Neuronal stem cell (in vitro differentiated cells): Measurements from ENCODE around the gene EFCAB11.

ENCODE experiments used
- DNase-seq: peaks from one replicate; pipeline ENCODE4 v3.0.0-alpha.2; 2013; ENCODE audit warnings: low spot score
- H2AFZ ChIP-seq: one replicate; pipeline ENCODE4 v1.6.1; 2013; ENCODE audit warnings: mild to moderate bottlenecking, low read length, inconsistent platforms
- H2AK5ac ChIP-seq: 2 replicates; pipeline ENCODE4 v1.6.1; 2013; ENCODE audit warnings: low read depth, mild to moderate bottlenecking, inconsistent platforms, low read length, moderate library complexity, mixed read lengths
- H2BK120ac ChIP-seq: 2 replicates; pipeline ENCODE4 v1.6.1; 2013; ENCODE audit warnings: low read depth, mild to moderate bottlenecking, inconsistent platforms, low read length, moderate library complexity, mixed read lengths
- H2BK12ac ChIP-seq: one replicate; pipeline ENCODE4 v1.6.1; 2013; ENCODE audit warnings: low read length, inconsistent platforms
- H2BK15ac ChIP-seq: 2 replicates; pipeline ENCODE4 v1.6.1; 2013; ENCODE audit warnings: mild to moderate bottlenecking, low read length, inconsistent platforms, mixed read lengths
- H2BK5ac ChIP-seq: one replicate; pipeline ENCODE4 v1.6.1; 2013; ENCODE audit warnings: inconsistent platforms, mild to moderate bottlenecking, low read length, moderate library complexity
- H3K14ac ChIP-seq: one replicate; pipeline ENCODE4 v1.6.1; 2013; ENCODE audit warnings: low read length, inconsistent platforms
- H3K18ac ChIP-seq: 2 replicates; pipeline ENCODE4 v1.6.1; 2013; ENCODE audit warnings: low read length, inconsistent platforms
- H3K23ac ChIP-seq: 2 replicates; pipeline ENCODE4 v1.6.1; 2013; ENCODE audit warnings: low read depth, mild to moderate bottlenecking, mixed read lengths, low read length, inconsistent platforms; ENCODE audit not compliant: poor library complexity
- H3K27ac ChIP-seq: replicated peaks from 3 replicates; pipeline ENCODE4 v1.5.1; 2013; ENCODE audit warnings: low read length, inconsistent platforms
- H3K27me3 ChIP-seq, 3 experiments: 2 replicates each; pipeline ENCODE4 v1.6.1; 2013; ENCODE audit warnings: low read length in 3 of 3, mild to moderate bottlenecking in 2 of 3, inconsistent platforms in 1 of 3, low read depth in 1 of 3, mixed read lengths in 1 of 3, moderate library complexity in 1 of 3; ENCODE audit not compliant: control insufficient read depth in 3 of 3, insufficient read depth in 3 of 3
- H3K36me3 ChIP-seq, 2 donors: replicated peaks in 1 of 2; 2 replicates each; pipeline ENCODE4 v1.6.1; 2013; ENCODE audit warnings: low read length in 2 of 2; ENCODE audit not compliant: control insufficient read depth in 2 of 2, insufficient read depth in 2 of 2
- H3K4ac ChIP-seq: 2 replicates; pipeline ENCODE4 v1.6.1; 2013; ENCODE audit warnings: inconsistent platforms, mild to moderate bottlenecking, low read length, moderate library complexity
- H3K4me1 ChIP-seq, 2 donors: 1 replicate in 1 of 2; 2 replicates in 1 of 2; pipeline ENCODE4 v1.6.1; 2013; ENCODE audit warnings: low read length in 2 of 2, low read depth in 1 of 2; ENCODE audit not compliant: control insufficient read depth in 2 of 2, insufficient read depth in 1 of 2
- H3K4me2 ChIP-seq: one replicate; pipeline ENCODE4 v1.6.1; 2013; ENCODE audit warnings: mild to moderate bottlenecking, low read length, inconsistent platforms; ENCODE audit not compliant: insufficient read depth, poor library complexity, severe bottlenecking
- H3K4me3 ChIP-seq, 2 donors: 2 replicates each; pipeline ENCODE4 v1.5.1; 2013; ENCODE audit warnings: low read length in 2 of 2, mild to moderate bottlenecking in 2 of 2, inconsistent platforms in 1 of 2, moderate library complexity in 1 of 2
- H3K79me1 ChIP-seq: one replicate; pipeline ENCODE4 v1.6.1; 2013; ENCODE audit warnings: low read depth, mild to moderate bottlenecking, inconsistent platforms, low read length, moderate library complexity
- H3K9ac ChIP-seq: one replicate; pipeline ENCODE4 v1.6.1; 2013; ENCODE audit warnings: mild to moderate bottlenecking, low read depth, low read length, inconsistent platforms; ENCODE audit not compliant: poor library complexity
- H3K9me3 ChIP-seq, 2 donors: replicated peaks in 1 of 2; 2 replicates each; pipeline versions ENCODE3 to v1.6.1; 2013; ENCODE audit warnings: low read length in 2 of 2, mild to moderate bottlenecking in 2 of 2, inconsistent platforms in 1 of 2, low read depth in 1 of 2, mixed read lengths in 1 of 2, moderate library complexity in 1 of 2; ENCODE audit not compliant: control insufficient read depth in 2 of 2, insufficient read depth in 1 of 2
- H4K8ac ChIP-seq: one replicate; pipeline ENCODE4 v1.6.1; 2013; ENCODE audit warnings: low read depth, mild to moderate bottlenecking, inconsistent platforms, low read length, moderate library complexity
- H4K91ac ChIP-seq: one replicate; pipeline ENCODE4 v1.6.1; 2013; ENCODE audit warnings: low read length, low read depth, mild to moderate bottlenecking, inconsistent platforms; ENCODE audit not compliant: poor library complexity
- WGBS, 2 donors: extraction: QIAGEN DNeasy Blood & Tissue Kit; methylation state at CpG; one replicate each; pipeline ENCODE4 v1.1.7; 2013; ENCODE audit warnings: missing lambda C conversion rate in 2 of 2, mixed read lengths in 1 of 2; ENCODE audit not compliant: insufficient read length in 2 of 2, insufficient replicate concordance in 1 of 2; ENCODE audit errors: extremely low coverage in 2 of 2; 5-methylcytosine and 5-hydroxymethylcytosine counted together

EFCAB11 gene

GRCh38 chr14:89912221-89912620, 42.3 kb downstream of the EFCAB11 start:
- Histone ChIP-seq H2BK120ac (no peak overlapping the region), H3K4me1 (peaks cover 7 to 30% of the 10 kb centered on the region in 2 donors), H3K27me3 (no peaks in the 10 kb centered on the region), H3K14ac (no peak overlapping the region), H2BK5ac (no peak overlapping the region), H3K9ac (no peak overlapping the region), H3K18ac (no peak overlapping the region), H3K23ac (no peak overlapping the region), H2AK5ac (no peak overlapping the region), H4K91ac (no peak overlapping the region), H2BK12ac (no peak overlapping the region), H2BK15ac (no peak overlapping the region), H3K4ac (no peak overlapping the region), H3K4me3 (no peak overlapping the region), H3K9me3 (no peaks in the 10 kb centered on the region), H3K4me2 (no peak overlapping the region), H3K27ac (no peak overlapping the region), H3K36me3 (no peaks in the 10 kb centered on the region), H3K79me1 (no peaks in the 10 kb centered on the region), H4K8ac (no peak overlapping the region), H2AFZ (no peak overlapping the region)
- no CpG with 5 or more reads among the region's 2 CpGs for WGBS, 2 donors
- DNase-seq, result no peak

GRCh38 chr14:89911010-89911919, 43.3 kb downstream of the EFCAB11 start:
- Histone ChIP-seq H2BK12ac (no peak overlapping the region), H3K23ac (no peak overlapping the region), H2BK15ac (no peak overlapping the region), H4K91ac (no peak overlapping the region), H3K36me3 (no peaks in the 10 kb centered on the region), H3K4me1 (peaks cover 7 to 30% of the 10 kb centered on the region in 2 donors), H3K27ac (no peak overlapping the region), H3K4me3 (no peak overlapping the region), H2BK120ac (no peak overlapping the region), H4K8ac (no peak overlapping the region), H3K9ac (no peak overlapping the region), H3K18ac (no peak overlapping the region), H3K4ac (no peak overlapping the region), H3K4me2 (no peak overlapping the region), H2AK5ac (no peak overlapping the region), H3K79me1 (no peaks in the 10 kb centered on the region), H3K14ac (no peak overlapping the region), H3K27me3 (no peaks in the 10 kb centered on the region), H2AFZ (peak overlapping the region; percentile 71), H3K9me3 (no peaks in the 10 kb centered on the region), H2BK5ac (no peak overlapping the region)
- WGBS, 2 donors, result no CpG with 5 or more reads among the region's 11 CpGs
- peak; percentile 12 for DNase-seq

DNA sequence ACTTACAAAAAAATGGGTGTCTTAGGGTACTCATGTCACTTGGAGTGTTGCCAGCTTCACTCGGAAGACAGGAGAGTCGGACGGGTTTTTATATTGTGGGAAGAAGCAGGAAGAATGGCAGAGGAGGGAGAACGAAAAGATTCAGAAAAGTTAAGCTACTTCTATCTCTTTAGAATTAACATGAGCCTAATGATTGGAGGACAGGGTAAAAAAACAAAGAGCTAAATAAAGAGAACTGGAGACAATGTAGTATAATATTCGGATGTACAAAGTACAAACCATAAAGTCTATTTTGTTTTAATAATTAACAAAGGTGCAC, 43.9 kb downstream of the EFCAB11 start:
- Histone ChIP-seq H2AK5ac (no peak overlapping the region), H2AFZ (peak overlapping the region; percentile 71), H3K4ac (no peak overlapping the region), H2BK12ac (no peak overlapping the region), H3K23ac (no peak overlapping the region), H3K27me3 (no peaks in the 10 kb centered on the region), H3K9ac (no peak overlapping the region), H3K4me3 (no peak overlapping the region), H3K4me2 (no peak overlapping the region), H2BK120ac (no peak overlapping the region), H2BK15ac (no peak overlapping the region), H3K36me3 (no peaks in the 10 kb centered on the region), H4K91ac (no peak overlapping the region), H3K14ac (no peak overlapping the region), H3K4me1 (peaks cover 7 to 30% of the 10 kb centered on the region in 2 donors), H3K9me3 (no peaks in the 10 kb centered on the region), H3K27ac (no peak overlapping the region), H3K79me1 (no peaks in the 10 kb centered on the region), H2BK5ac (no peak overlapping the region), H4K8ac (no peak overlapping the region), H3K18ac (no peak overlapping the region)
- no peak for DNase-seq
- no CpG with 5 or more reads among the region's 5 CpGs for WGBS, 2 donors

DNA sequence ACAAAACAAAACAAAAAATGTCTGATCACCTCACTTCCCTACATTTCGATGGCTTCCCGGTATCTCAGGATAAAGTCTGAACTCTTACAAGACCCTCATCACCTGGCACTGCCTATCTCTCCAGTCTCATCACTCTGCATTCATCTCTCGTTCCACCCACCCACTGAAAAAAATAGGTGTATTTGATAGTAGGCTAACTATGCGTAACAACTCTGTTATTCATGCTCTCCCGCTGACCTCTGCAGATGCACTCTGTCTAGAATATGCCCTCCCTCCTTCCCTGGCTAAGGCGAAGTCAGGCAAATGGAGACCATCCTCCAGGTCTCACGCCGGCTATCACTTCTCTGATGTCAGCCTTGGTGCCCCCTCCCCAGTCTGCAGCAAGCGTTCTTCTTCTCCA, 44.9 kb downstream of the EFCAB11 start:
- no peak overlapping the region for H3K23ac ChIP-seq
- H3K4me3 ChIP-seq, result no peak overlapping the region
- no peak overlapping the region for H3K4me2 ChIP-seq
- no peak overlapping the region for H2BK12ac ChIP-seq
- H2BK120ac ChIP-seq, result no peak overlapping the region
- no peak overlapping the region for H2BK5ac ChIP-seq
- H3K4me1 ChIP-seq, result peaks cover 7 to 27% of the 10 kb centered on the region in 2 donors
- H4K91ac ChIP-seq, result no peak overlapping the region
- no peak overlapping the region for H2AK5ac ChIP-seq
- no peaks in the 10 kb centered on the region for H3K79me1 ChIP-seq
- H3K27ac ChIP-seq, result no peak overlapping the region
- H3K14ac ChIP-seq, result no peak overlapping the region
- no peaks in the 10 kb centered on the region for H3K36me3 ChIP-seq
- H3K9me3 ChIP-seq, result no peaks in the 10 kb centered on the region
- no peaks in the 10 kb centered on the region for H3K27me3 ChIP-seq
- no peak for DNase-seq
- no peak overlapping the region for H2AFZ ChIP-seq
- no peak overlapping the region for H3K4ac ChIP-seq
- no CpG with 5 or more reads among the region's 9 CpGs for WGBS, 2 donors
- no peak overlapping the region for H3K18ac ChIP-seq
- no peak overlapping the region for H2BK15ac ChIP-seq
- no peak overlapping the region for H3K9ac ChIP-seq
- no peak overlapping the region for H4K8ac ChIP-seq
